Measurements from ENCODE around the gene FEM1A.
"Not testable (repeated sequence)": the region's sequence is repeated elsewhere in the genome, so short reads cannot be mapped to it uniquely, and the experiment has no call there.

- not testable (repeated sequence) for TF ChIP-seq POLR2AphosphoS5 (IDR thresholded peaks at IDR 0.05; ENCODE audit: low read depth, low read length); POLR2A (IDR thresholded peaks at IDR 0.05; ENCODE audit: low read depth, low read length); TAF1 (IDR thresholded peaks at IDR 0.05; ENCODE audit: borderline replicate concordance, low read depth, low read length)
Observed at GRCh38 chr19:4778124-4778523, 13.4 kb upstream of the FEM1A start.
